ENCODE measurements around the gene KCNN4. TPM values are rescaled to one million over a fixed set of nuclear protein-coding genes. Genes with fewer than 3 reads are reported as not detected.
"Not testable (repeated sequence)": the region's sequence is repeated elsewhere in the genome, so short reads cannot be mapped to it uniquely, and the experiment has no call there.

KCNN4 gene
- polyA plus RNA-seq, 4 donors = 1.1 to 2.6 TPM; not detected in 2

GRCh38 chr19:43817454-43817853, 36.7 kb upstream of the KCNN4 start:
- not testable (repeated sequence) for H3K9me3 ChIP-seq (ENCODE audit: control insufficient read depth in 2 of 2, insufficient read depth in 1 of 2, low read depth in 1 of 2, low read length in 1 of 2); H3K4me3 ChIP-seq (ENCODE audit: low read depth in 1 of 3, low read length in 3 of 3); H3K4me1 ChIP-seq (ENCODE audit: control insufficient read depth in 3 of 3, insufficient read depth in 2 of 3, low read depth in 1 of 3, low read length in 2 of 3); DNase-seq; H3K36me3 ChIP-seq (ENCODE audit: control insufficient read depth in 3 of 3, insufficient read depth in 2 of 3, low read depth in 1 of 3, low read length in 3 of 3); H3K27ac ChIP-seq (ENCODE audit: low read depth in 1 of 3, low read length in 2 of 3); FAIRE-seq
- peaks cover 0 to 18% (median 4%) of the 10 kb centered on the region in 3 donors for H3K27me3 ChIP-seq (ENCODE audit: control insufficient read depth in 3 of 3, insufficient read depth in 3 of 3, low read length in 3 of 3)
- 81 to 100% (median 85%) methylated on average over 1 of the region's 1 CpG for WGBS, 3 donors

- peaks cover 0 to 6% (median under 1%) of the 10 kb centered on the region in 3 donors for H3K27me3 ChIP-seq (ENCODE audit: control insufficient read depth in 3 of 3, insufficient read depth in 3 of 3, low read length in 3 of 3)
- 52 to 72% (median 58%) methylated on average over 5 of the region's 5 CpGs for WGBS, 3 donors
- H3K27ac ChIP-seq (ENCODE audit: low read depth in 1 of 3, low read length in 2 of 3) = no peak overlapping the region
- H3K4me1 ChIP-seq (ENCODE audit: control insufficient read depth in 3 of 3, insufficient read depth in 2 of 3, low read depth in 1 of 3, low read length in 2 of 3) = no peaks in the 10 kb centered on the region
- no peak overlapping the region for H3K4me3 ChIP-seq (ENCODE audit: low read depth in 1 of 3, low read length in 3 of 3)
- no peaks in the 10 kb centered on the region for H3K36me3 ChIP-seq (ENCODE audit: control insufficient read depth in 3 of 3, insufficient read depth in 2 of 3, low read depth in 1 of 3, low read length in 3 of 3)
- no peak for FAIRE-seq
- DNase-seq = no peak
- H3K9me3 ChIP-seq (ENCODE audit: control insufficient read depth in 2 of 2, insufficient read depth in 1 of 2, low read depth in 1 of 2, low read length in 1 of 2) = no peaks in the 10 kb centered on the region
These were observed 34.0 kb upstream of the KCNN4 start for GRCh38 chr19:43814663-43815352.

GRCh38 chr19:43812688-43813087, 31.9 kb upstream of the KCNN4 start:
- no peak overlapping the region for H3K27ac ChIP-seq (ENCODE audit: low read depth in 1 of 3, low read length in 2 of 3)
- DNase-seq (no peak), FAIRE-seq (no peak)
- H3K4me1 ChIP-seq (ENCODE audit: control insufficient read depth in 3 of 3, insufficient read depth in 2 of 3, low read depth in 1 of 3, low read length in 2 of 3) = no peaks in the 10 kb centered on the region
- H3K36me3 ChIP-seq (ENCODE audit: control insufficient read depth in 3 of 3, insufficient read depth in 2 of 3, low read depth in 1 of 3, low read length in 3 of 3) = no peaks in the 10 kb centered on the region
- H3K9me3 ChIP-seq (ENCODE audit: control insufficient read depth in 2 of 2, insufficient read depth in 1 of 2, low read depth in 1 of 2, low read length in 1 of 2) = no peaks in the 10 kb centered on the region
- no peak overlapping the region for H3K4me3 ChIP-seq (ENCODE audit: low read depth in 1 of 3, low read length in 3 of 3)
- H3K27me3 ChIP-seq (ENCODE audit: control insufficient read depth in 3 of 3, insufficient read depth in 3 of 3, low read length in 3 of 3) = peaks cover 0 to 2% (median 0%) of the 10 kb centered on the region in 3 donors
- 64 to 67% (median 65%) methylated on average over 6 of the region's 6 CpGs for WGBS, 3 donors

- 67 to 76% (median 73%) methylated on average over 1 of the region's 1 CpG for WGBS, 3 donors
- Histone ChIP-seq H3K4me3 (ENCODE audit: low read depth in 1 of 3, low read length in 3 of 3) (no peak overlapping the region), H3K9me3 (ENCODE audit: control insufficient read depth in 2 of 2, insufficient read depth in 1 of 2, low read depth in 1 of 2, low read length in 1 of 2) (no peaks in the 10 kb centered on the region), H3K27ac (ENCODE audit: low read depth in 1 of 3, low read length in 2 of 3) (no peak overlapping the region), H3K27me3 (ENCODE audit: control insufficient read depth in 3 of 3, insufficient read depth in 3 of 3, low read length in 3 of 3) (peaks cover 0 to 2% (median 0%) of the 10 kb centered on the region in 3 donors), H3K36me3 (ENCODE audit: control insufficient read depth in 3 of 3, insufficient read depth in 2 of 3, low read depth in 1 of 3, low read length in 3 of 3) (no peaks in the 10 kb centered on the region), H3K4me1 (ENCODE audit: control insufficient read depth in 3 of 3, insufficient read depth in 2 of 3, low read depth in 1 of 3, low read length in 2 of 3) (no peaks in the 10 kb centered on the region)
- FAIRE-seq = no peak
- DNase-seq = no peak
These were observed 31.5 kb upstream of the KCNN4 start for GRCh38 chr19:43812259-43812658.

- Histone ChIP-seq H3K27ac (ENCODE audit: low read depth in 1 of 3, low read length in 2 of 3) (no peak overlapping the region), H3K4me3 (ENCODE audit: low read depth in 1 of 3, low read length in 3 of 3) (no peak overlapping the region), H3K36me3 (ENCODE audit: control insufficient read depth in 3 of 3, insufficient read depth in 2 of 3, low read depth in 1 of 3, low read length in 3 of 3) (no peaks in the 10 kb centered on the region), H3K9me3 (ENCODE audit: control insufficient read depth in 2 of 2, insufficient read depth in 1 of 2, low read depth in 1 of 2, low read length in 1 of 2) (no peaks in the 10 kb centered on the region), H3K4me1 (ENCODE audit: control insufficient read depth in 3 of 3, insufficient read depth in 2 of 3, low read depth in 1 of 3, low read length in 2 of 3) (no peaks in the 10 kb centered on the region), H3K27me3 (ENCODE audit: control insufficient read depth in 3 of 3, insufficient read depth in 3 of 3, low read length in 3 of 3) (peaks cover 0 to 2% (median 0%) of the 10 kb centered on the region in 3 donors)
- FAIRE-seq (no peak), DNase-seq (no peak)
- WGBS, 3 donors = 16 to 40% (median 17%) methylated on average over 1 of the region's 1 CpG
These were observed 31.1 kb upstream of the KCNN4 start for GRCh38 chr19:43811837-43812236.

- Histone ChIP-seq H3K36me3 (ENCODE audit: control insufficient read depth in 3 of 3, insufficient read depth in 2 of 3, low read depth in 1 of 3, low read length in 3 of 3) (no peaks in the 10 kb centered on the region), H3K4me3 (ENCODE audit: low read depth in 1 of 3, low read length in 3 of 3) (no peak overlapping the region), H3K9me3 (ENCODE audit: control insufficient read depth in 2 of 2, insufficient read depth in 1 of 2, low read depth in 1 of 2, low read length in 1 of 2) (no peaks in the 10 kb centered on the region), H3K27ac (ENCODE audit: low read depth in 1 of 3, low read length in 2 of 3) (no peak overlapping the region), H3K4me1 (ENCODE audit: control insufficient read depth in 3 of 3, insufficient read depth in 2 of 3, low read depth in 1 of 3, low read length in 2 of 3) (no peaks in the 10 kb centered on the region), H3K27me3 (ENCODE audit: control insufficient read depth in 3 of 3, insufficient read depth in 3 of 3, low read length in 3 of 3) (peaks cover 0 to 2% (median 0%) of the 10 kb centered on the region in 3 donors)
- 31 to 35% (median 34%) methylated on average over 6 to 8 of the region's 8 CpGs for WGBS, 3 donors
- FAIRE-seq = peak; percentile 55
- DNase-seq = peak; percentile 54 to 56
These were observed 29.3 kb upstream of the KCNN4 start for GRCh38 chr19:43809762-43810696.

GRCh38 chr19:43807651-43808050, 26.9 kb upstream of the KCNN4 start:
- no peaks in the 10 kb centered on the region for H3K36me3 ChIP-seq (ENCODE audit: control insufficient read depth in 3 of 3, insufficient read depth in 2 of 3, low read depth in 1 of 3, low read length in 3 of 3)
- no peak for DNase-seq
- no peaks in the 10 kb centered on the region for H3K9me3 ChIP-seq (ENCODE audit: control insufficient read depth in 2 of 2, insufficient read depth in 1 of 2, low read depth in 1 of 2, low read length in 1 of 2)
- H3K27me3 ChIP-seq (ENCODE audit: control insufficient read depth in 3 of 3, insufficient read depth in 3 of 3, low read length in 3 of 3) = peaks cover 0 to 5% (median 0%) of the 10 kb centered on the region in 3 donors
- H3K4me1 ChIP-seq (ENCODE audit: control insufficient read depth in 3 of 3, insufficient read depth in 2 of 3, low read depth in 1 of 3, low read length in 2 of 3) = no peaks in the 10 kb centered on the region
- FAIRE-seq = no peak
- H3K4me3 ChIP-seq (ENCODE audit: low read depth in 1 of 3, low read length in 3 of 3) = no peak overlapping the region
- H3K27ac ChIP-seq (ENCODE audit: low read depth in 1 of 3, low read length in 2 of 3) = no peak overlapping the region

GRCh38 chr19:43806848-43807247, 26.1 kb upstream of the KCNN4 start:
- H3K9me3 ChIP-seq (ENCODE audit: control insufficient read depth in 2 of 2, insufficient read depth in 1 of 2, low read depth in 1 of 2, low read length in 1 of 2) = no peaks in the 10 kb centered on the region
- WGBS, 3 donors = 68 to 79% (median 69%) methylated on average over 5 of the region's 5 CpGs
- no peak for DNase-seq
- no peaks in the 10 kb centered on the region for H3K36me3 ChIP-seq (ENCODE audit: control insufficient read depth in 3 of 3, insufficient read depth in 2 of 3, low read depth in 1 of 3, low read length in 3 of 3)
- no peak for FAIRE-seq
- H3K4me1 ChIP-seq (ENCODE audit: control insufficient read depth in 3 of 3, insufficient read depth in 2 of 3, low read depth in 1 of 3, low read length in 2 of 3) = no peaks in the 10 kb centered on the region
- H3K27ac ChIP-seq (ENCODE audit: low read depth in 1 of 3, low read length in 2 of 3) = no peak overlapping the region
- H3K27me3 ChIP-seq (ENCODE audit: control insufficient read depth in 3 of 3, insufficient read depth in 3 of 3, low read length in 3 of 3) = peaks cover 0 to 5% (median 0%) of the 10 kb centered on the region in 3 donors
- H3K4me3 ChIP-seq (ENCODE audit: low read depth in 1 of 3, low read length in 3 of 3) = no peak overlapping the region
